Peyer's patch (tissue), 4 donors: ENCODE data around the gene SLC25A21. TPM values are rescaled to one million over a fixed set of nuclear protein-coding genes. Genes with fewer than 3 reads are reported as not detected.

ENCODE experiments used
- DNase-seq, 3 donors: peaks; one replicate each; pipeline ENCODE4 v3.0.0-alpha.2; 2017 to 2019
- H3K27ac ChIP-seq, 4 donors: fragments of 200-600 bp; sonication (generic); one replicate each; pipeline ENCODE4 v1.5.1; 2016 to 2019
- H3K27me3 ChIP-seq, 2 donors: fragments of 200-600 bp; sonication (generic); one replicate each; pipeline ENCODE4 v1.5.1; 2019
- H3K36me3 ChIP-seq, 3 donors: fragments of 200-600 bp; sonication (generic); one replicate each; pipeline ENCODE4 v1.5.1; 2016 to 2019
- H3K4me1 ChIP-seq, 4 donors: fragments of 200-600 bp; sonication (generic); one replicate each; pipeline ENCODE4 v1.5.1; 2016 to 2019
- H3K4me3 ChIP-seq, 4 donors: fragments of 200-600 bp; sonication (generic); 1 replicate in 3 of 4; 2 replicates in 1 of 4; pipeline ENCODE4 v1.5.1; 2016 to 2019; ENCODE audit warnings: mild to moderate bottlenecking in 1 of 4
- H3K9me3 ChIP-seq, 4 donors: fragments of 200-600 bp; sonication (generic); one replicate each; pipeline ENCODE4 v1.5.1; 2016 to 2019; ENCODE audit warnings: mild to moderate bottlenecking in 1 of 4
- POLR2A ChIP-seq, 2 donors: fragments of 450-650 bp; IDR thresholded peaks; one replicate each; pipeline ENCODE4 v1.5.1; 2017; ENCODE audit warnings: antibody characterized with exemption in 2 of 2, mild to moderate bottlenecking in 2 of 2, moderate library complexity in 2 of 2
- small RNA-seq, 2 donors: library from RNA; depleted of rRNA; stranded (forward); fragments of <200 nt; gene quantifications; one replicate each; pipeline ENCODE3, GENCODE V24; 2016
- total RNA-seq, 4 donors: library from RNA; depleted of rRNA; stranded (reverse); fragments of >200 nt; gene quantifications; one replicate each; pipeline ENCODE4 v1.1.0, GENCODE V29; 2016
- TF ChIP-seq, protein P1 (sequence below), 6 experiments: fragments of 450-650 bp in 4 of 6; fragments of 200-600 bp in 2 of 6; sonication (generic) in 1 of 6; IDR thresholded peaks; one replicate each; pipeline ENCODE4 v1.5.1; 2017 to 2019; ENCODE audit warnings: antibody characterized with exemption in 6 of 6, mild to moderate bottlenecking in 3 of 6, moderate library complexity in 1 of 6

SLC25A21 gene
- total RNA-seq, 4 donors from 2014 or later = 0.70 to 1.6 TPM; not detected in 2

DNA sequence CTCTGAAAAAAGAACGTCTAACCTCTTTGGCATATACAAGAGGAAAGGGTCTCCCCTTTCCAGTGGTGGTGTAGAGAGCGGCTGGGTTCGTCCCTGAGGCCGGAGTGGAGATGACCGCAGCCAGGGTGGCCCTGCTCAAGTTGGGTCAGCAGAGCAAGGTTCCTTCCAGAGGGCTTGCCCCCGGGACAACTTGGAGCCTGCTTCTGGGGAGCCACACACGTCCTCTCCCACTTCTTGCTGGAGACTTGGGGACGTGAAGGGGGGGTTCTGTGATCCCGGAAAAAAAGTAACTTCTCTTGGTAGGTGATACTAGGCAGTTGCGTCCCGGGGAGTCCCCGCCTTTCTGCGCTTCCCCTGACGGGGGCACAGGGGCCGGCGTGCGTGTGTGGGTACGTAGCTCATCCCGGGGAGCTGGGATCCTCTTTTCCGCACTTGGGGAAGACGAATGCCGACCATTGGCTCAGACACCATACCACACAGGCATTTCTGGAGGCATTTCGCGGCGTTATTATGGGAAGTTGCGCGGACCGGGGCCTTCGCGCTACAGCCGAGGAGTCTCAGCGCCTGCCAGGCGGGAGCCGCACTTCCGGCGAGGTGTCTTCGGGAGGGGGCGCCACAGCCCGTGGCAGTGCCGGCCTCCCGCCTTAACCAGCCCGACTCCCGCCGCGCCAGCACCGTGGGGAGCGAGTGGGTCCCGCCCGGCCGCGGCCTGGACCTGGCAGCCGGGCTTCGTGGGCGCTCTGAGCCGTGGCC is 525.6 kb downstream of the SLC25A21 start:
- H3K27ac ChIP-seq = no peak overlapping the region
- no peaks in the 10 kb centered on the region for H3K36me3 ChIP-seq
- peak overlapping the region in 2 of 4 donors; percentile 39 to 43 for H3K4me3 ChIP-seq
- TF ChIP-seq, protein P1, sequence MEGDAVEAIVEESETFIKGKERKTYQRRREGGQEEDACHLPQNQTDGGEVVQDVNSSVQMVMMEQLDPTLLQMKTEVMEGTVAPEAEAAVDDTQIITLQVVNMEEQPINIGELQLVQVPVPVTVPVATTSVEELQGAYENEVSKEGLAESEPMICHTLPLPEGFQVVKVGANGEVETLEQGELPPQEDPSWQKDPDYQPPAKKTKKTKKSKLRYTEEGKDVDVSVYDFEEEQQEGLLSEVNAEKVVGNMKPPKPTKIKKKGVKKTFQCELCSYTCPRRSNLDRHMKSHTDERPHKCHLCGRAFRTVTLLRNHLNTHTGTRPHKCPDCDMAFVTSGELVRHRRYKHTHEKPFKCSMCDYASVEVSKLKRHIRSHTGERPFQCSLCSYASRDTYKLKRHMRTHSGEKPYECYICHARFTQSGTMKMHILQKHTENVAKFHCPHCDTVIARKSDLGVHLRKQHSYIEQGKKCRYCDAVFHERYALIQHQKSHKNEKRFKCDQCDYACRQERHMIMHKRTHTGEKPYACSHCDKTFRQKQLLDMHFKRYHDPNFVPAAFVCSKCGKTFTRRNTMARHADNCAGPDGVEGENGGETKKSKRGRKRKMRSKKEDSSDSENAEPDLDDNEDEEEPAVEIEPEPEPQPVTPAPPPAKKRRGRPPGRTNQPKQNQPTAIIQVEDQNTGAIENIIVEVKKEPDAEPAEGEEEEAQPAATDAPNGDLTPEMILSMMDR (IDR thresholded peaks at IDR 0.05) = peak in 1 of 6 experiments; percentile 2
- no peak for TF ChIP-seq POLR2A (IDR thresholded peaks at IDR 0.05)
- DNase-seq = no peak
- H3K4me1 ChIP-seq = peaks cover 0 to 17% (median 0%) of the 10 kb centered on the region in 4 donors
- H3K9me3 ChIP-seq = no peaks in the 10 kb centered on the region
- H3K27me3 ChIP-seq = peaks cover 0 to 18% of the 10 kb centered on the region in 2 donors

DNA sequence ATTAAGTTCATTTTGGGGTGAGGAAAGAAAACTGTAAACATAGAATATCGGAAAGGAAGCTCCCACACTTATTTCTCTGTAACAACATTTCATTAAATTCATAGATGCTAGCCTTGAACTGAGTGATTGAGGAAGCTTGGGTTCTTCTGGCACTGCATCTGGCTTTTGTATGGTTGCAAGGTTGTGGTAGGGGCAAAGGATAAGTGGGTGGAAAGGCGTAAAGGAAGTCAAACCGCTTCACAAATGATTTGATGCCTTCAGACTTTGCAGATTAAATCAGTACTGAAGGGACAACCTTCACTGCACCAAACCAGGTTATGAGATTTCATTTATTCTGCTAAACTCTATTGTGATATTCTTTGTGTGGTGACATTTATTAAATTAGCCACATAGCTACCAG is 538.8 kb downstream of the SLC25A21 start:
- H3K27ac ChIP-seq = no peak overlapping the region
- no peaks in the 10 kb centered on the region for H3K36me3 ChIP-seq
- TF ChIP-seq, protein P1 (IDR thresholded peaks at IDR 0.05) = no peak
- TF ChIP-seq POLR2A (IDR thresholded peaks at IDR 0.05) = no peak
- H3K9me3 ChIP-seq = no peaks in the 10 kb centered on the region
- no peaks in the 10 kb centered on the region for H3K27me3 ChIP-seq
- no peaks in the 10 kb centered on the region for H3K4me1 ChIP-seq
- DNase-seq = no peak
- no peak overlapping the region for H3K4me3 ChIP-seq

Small RNAs within 50 kb of the gene (small RNA-seq; reads per million reads assigned to genes)
- gene MIR4503 (0 reads per million in 2 donors), gene RNU6-273P (0 reads per million in 2 donors)

Other genes with a start within 250 kb of the SLC25A21 start
- gene MIPOL1, start 25.3 kb upstream of the SLC25A21 start, total RNA-seq = 10 to 100 TPM in 2 of 4 donors, 1 to 10 TPM in 2; 5.6 to 42.1 (median 14.9) TPM